ENCODE measurements around the gene TNNI3K. TPM values are rescaled to one million over a fixed set of nuclear protein-coding genes. Genes with fewer than 3 reads are reported as not detected.

TNNI3K gene
- total and polyA plus RNA-seq, 9 of the 15 experiments (the other 6 are each of a cell fraction or from before 2014, with no cell fraction given) = 0.21 to 0.53 (median 0.32) TPM; not detected in 5

- no peaks in the 10 kb centered on the region for H3K9me1 ChIP-seq (ENCODE audit: control insufficient read depth, insufficient read depth, low read length)
- DNase-seq (ENCODE audit: extremely low read depth in 1 of 4, low spot score in 3 of 4) (no peak), ATAC-seq (no peak), FAIRE-seq (no peak)
- POLR2A ChIA-PET = no interaction called here
- H3K4me2 ChIP-seq (ENCODE audit: insufficient read depth, low read length) = no peak overlapping the region
- no peaks in the 10 kb centered on the region for H3K4me1 ChIP-seq (replicated peaks in 1 of 2; ENCODE audit: control insufficient read depth in 2 of 2, insufficient read depth in 2 of 2, low read length in 2 of 2)
- no peak overlapping the region for H3K4me3 ChIP-seq
- no peaks in the 10 kb centered on the region for H3K79me2 ChIP-seq (ENCODE audit: control insufficient read depth, insufficient read depth, low read length)
- no peaks in the 10 kb centered on the region for H3K9me3 ChIP-seq (replicated peaks; ENCODE audit: control insufficient read depth, insufficient read depth, low read depth, low read length)
- H2AFZ ChIP-seq (ENCODE audit: low read depth, low read length) = no peak overlapping the region
- TF ChIP-seq NFRKB (IDR thresholded peaks at IDR 0.05; ENCODE audit: low read depth) = no peak
- TF ChIP-seq ZBTB34 (CRISPR knock-in tag; IDR thresholded peaks at IDR 0.05) = no peak
- CTCF ChIA-PET (ENCODE audit: low intra/inter-chr PET ratio) = no interaction called here
- BruUV-seq (replicated peaks) = no TSS peak
- H3K36me3 ChIP-seq (ENCODE audit: control insufficient read depth, insufficient read depth, low read length) = no peaks in the 10 kb centered on the region
- no peak overlapping the region for H3K27ac ChIP-seq (ENCODE audit: extremely low read depth, low read depth, low read length)
- no peak overlapping the region for H3K9ac ChIP-seq (ENCODE audit: insufficient read depth in 1 of 2, low read depth in 2 of 2, low read length in 2 of 2)
- H4K20me1 ChIP-seq (replicated peaks; ENCODE audit: control insufficient read depth, insufficient read depth, low read length) = no peaks in the 10 kb centered on the region
- in situ Hi-C loops (cut with MboI) = no loop called here
- intact Hi-C loops (cut with micrococcal nuclease) = no loop called here
- no peaks in the 10 kb centered on the region for H3K27me3 ChIP-seq (ENCODE audit: control insufficient read depth in 2 of 2, insufficient read depth in 2 of 2, low read length in 2 of 2)
Measured at GRCh38 chr1:74455390-74455789, 220.2 kb downstream of the TNNI3K start.

GRCh38 chr1:74457253-74457652, 222.1 kb downstream of the TNNI3K start:
- H3K9me3 ChIP-seq (replicated peaks; ENCODE audit: control insufficient read depth, insufficient read depth, low read depth, low read length) = no peaks in the 10 kb centered on the region
- no peaks in the 10 kb centered on the region for H4K20me1 ChIP-seq (replicated peaks; ENCODE audit: control insufficient read depth, insufficient read depth, low read length)
- no peaks in the 10 kb centered on the region for H3K36me3 ChIP-seq (ENCODE audit: control insufficient read depth, insufficient read depth, low read length)
- ChIA-PET POLR2A (no interaction called here), CTCF (ENCODE audit: low intra/inter-chr PET ratio) (no interaction called here)
- ATAC-seq (no peak), FAIRE-seq (no peak), DNase-seq (ENCODE audit: extremely low read depth in 1 of 4, low spot score in 3 of 4) (no peak)
- no peak overlapping the region for H3K4me3 ChIP-seq
- no peaks in the 10 kb centered on the region for H3K27me3 ChIP-seq (ENCODE audit: control insufficient read depth in 2 of 2, insufficient read depth in 2 of 2, low read length in 2 of 2)
- no peaks in the 10 kb centered on the region for H3K4me1 ChIP-seq (replicated peaks in 1 of 2; ENCODE audit: control insufficient read depth in 2 of 2, insufficient read depth in 2 of 2, low read length in 2 of 2)
- no peaks in the 10 kb centered on the region for H3K79me2 ChIP-seq (ENCODE audit: control insufficient read depth, insufficient read depth, low read length)
- H3K9me1 ChIP-seq (ENCODE audit: control insufficient read depth, insufficient read depth, low read length) = no peaks in the 10 kb centered on the region
- TF ChIP-seq E2F1 (CRISPR knock-in tag; IDR thresholded peaks at IDR 0.05) (no peak), BRD4 (IDR thresholded peaks at IDR 0.05) (no peak), U2AF1 (optimal IDR thresholded peaks at IDR 0.05; ENCODE audit: low read depth, low read length) (no peak)
- no peak overlapping the region for H3K9ac ChIP-seq (ENCODE audit: insufficient read depth in 1 of 2, low read depth in 2 of 2, low read length in 2 of 2)
- H3K4me2 ChIP-seq (ENCODE audit: insufficient read depth, low read length) = no peak overlapping the region
- BruUV-seq (replicated peaks) = no TSS peak
- intact Hi-C loops (cut with micrococcal nuclease) = no loop called here
- 3% methylated on average over 2 of the region's 2 CpGs for WGBS (ENCODE audit: insufficient coverage, low coverage, missing lambda C conversion rate)
- in situ Hi-C loops (cut with MboI) = no loop called here
- no peak overlapping the region for H3K27ac ChIP-seq (ENCODE audit: extremely low read depth, low read depth, low read length)
- no peak overlapping the region for H2AFZ ChIP-seq (ENCODE audit: low read depth, low read length)

All from K562 (cell line).